Left colon (tissue), 2 donors: ENCODE results near the gene RAB30. TPM values are rescaled to one million over a fixed set of nuclear protein-coding genes. Genes with fewer than 3 reads are reported as not detected.
A peak's percentile ranks its signal among the peaks of the same experiment; 100 is the strongest.

Source experiments
- ATAC-seq: fragments of 200-7000 bp; cut with Tn5 transposase; one replicate; pipeline ENCODE4 v1.9.1; 2020; ENCODE audit warnings: mild to moderate bottlenecking, moderate library complexity
- DNase-seq, 2 donors: peaks; one replicate each; pipeline ENCODE4 v3.0.0-alpha.2; 2020
- intact Hi-C, 2 donors: fragments of 100-400 bp; cut with DNase I in 1 of 2; cut with micrococcal nuclease in 1 of 2; formaldehyde crosslinking; loops; one replicate each; pipeline versions ENCODE4 v1.11.2 to v1.14.0; 2022; cut with DNase I, micrococcal nuclease
- total RNA-seq, 2 donors: library from RNA; stranded (reverse); fragmentation: NEBNext Ultra II Directional; extraction: Animal tissue kit (Norgen Biotek cat#: 25700); gene quantifications; one replicate each; pipeline ENCODE4 v1.2.1, GENCODE V29; 2021
- donor health status: DM: no; HTN: no; CAD: no.
- donor health status: DM: yes; HTN: yes; CAD: no.

Gene RAB30
- total RNA-seq, 2 donors from 2014 or later: 5.9 to 24.3 TPM

- no peak for ATAC-seq
- intact Hi-C loops: no loop called here
- no peak for DNase-seq
Measured at GRCh38 chr11:82932564-82932963, 139.1 kb downstream of the RAB30 start.

GRCh38 chr11:82930734-82931133, 141.0 kb downstream of the RAB30 start:
- DNase-seq (no peak), ATAC-seq (no peak)
- intact Hi-C loops: no loop called here

GRCh38 chr11:82930229-82930628, 141.5 kb downstream of the RAB30 start:
- no peak for ATAC-seq
- intact Hi-C loops: no loop called here

GRCh38 chr11:82929121-82929520, 142.6 kb downstream of the RAB30 start:
- no peak for DNase-seq
- intact Hi-C loops: no loop called here

More at GRCh38 chr11:82930229-82930628, 141.5 kb downstream of the RAB30 start:
- no peak for DNase-seq

GRCh38 chr11:82927264-82927880, 144.3 kb downstream of the RAB30 start:
- DNase-seq (no peak), ATAC-seq (peak; percentile 86)
- intact Hi-C loops: no loop called here

More at GRCh38 chr11:82929121-82929520, 142.6 kb downstream of the RAB30 start:
- ATAC-seq: no peak

- intact Hi-C loops: no loop called here
- ATAC-seq: no peak
Measured at GRCh38 chr11:82924522-82925224, 147.0 kb downstream of the RAB30 start.

More at GRCh38 chr11:82924522-82925224, 147.0 kb downstream of the RAB30 start:
- DNase-seq: no peak

Other genes starting within 250 kb of the RAB30 start
- gene PRCP, start 171.5 kb downstream of the RAB30 start, total RNA-seq: 10 to 100 TPM; 27.4 to 47.9 TPM
- 1 to 10 TPM in 1 of 2 donors, under 1 TPM in 1; 0.84 to 2.5 TPM for gene DDIAS, start 170.2 kb downstream of the RAB30 start, total RNA-seq
- 10 to 100 TPM; 50.7 to 52.0 TPM for gene PCF11, start 85.2 kb upstream of the RAB30 start, total RNA-seq
- gene ANKRD42, start 121.8 kb upstream of the RAB30 start, total RNA-seq: 1 to 10 TPM; 7.2 to 8.6 TPM
- 10 to 100 TPM; 20.0 to 26.0 TPM for gene CCDC90B, start 214.5 kb upstream of the RAB30 start, total RNA-seq